Neuronal stem cell (in vitro differentiated cells): Measurements from ENCODE around the gene RTN4RL1.

Experiments
- DNase-seq: peaks from one replicate; pipeline ENCODE4 v3.0.0-alpha.2; 2013; ENCODE audit warnings: low spot score
- H2AFZ ChIP-seq: one replicate; pipeline ENCODE4 v1.6.1; 2013; ENCODE audit warnings: mild to moderate bottlenecking, low read length, inconsistent platforms
- H2AK5ac ChIP-seq: 2 replicates; pipeline ENCODE4 v1.6.1; 2013; ENCODE audit warnings: low read depth, mild to moderate bottlenecking, inconsistent platforms, low read length, moderate library complexity, mixed read lengths
- H2BK120ac ChIP-seq: 2 replicates; pipeline ENCODE4 v1.6.1; 2013; ENCODE audit warnings: low read depth, mild to moderate bottlenecking, inconsistent platforms, low read length, moderate library complexity, mixed read lengths
- H2BK12ac ChIP-seq: one replicate; pipeline ENCODE4 v1.6.1; 2013; ENCODE audit warnings: low read length, inconsistent platforms
- H2BK15ac ChIP-seq: 2 replicates; pipeline ENCODE4 v1.6.1; 2013; ENCODE audit warnings: mild to moderate bottlenecking, low read length, inconsistent platforms, mixed read lengths
- H2BK5ac ChIP-seq: one replicate; pipeline ENCODE4 v1.6.1; 2013; ENCODE audit warnings: inconsistent platforms, mild to moderate bottlenecking, low read length, moderate library complexity
- H3K14ac ChIP-seq: one replicate; pipeline ENCODE4 v1.6.1; 2013; ENCODE audit warnings: low read length, inconsistent platforms
- H3K18ac ChIP-seq: 2 replicates; pipeline ENCODE4 v1.6.1; 2013; ENCODE audit warnings: low read length, inconsistent platforms
- H3K23ac ChIP-seq: 2 replicates; pipeline ENCODE4 v1.6.1; 2013; ENCODE audit warnings: low read depth, mild to moderate bottlenecking, mixed read lengths, low read length, inconsistent platforms; ENCODE audit not compliant: poor library complexity
- H3K27ac ChIP-seq: replicated peaks from 3 replicates; pipeline ENCODE4 v1.5.1; 2013; ENCODE audit warnings: low read length, inconsistent platforms
- H3K27me3 ChIP-seq, 3 experiments: 2 replicates each; pipeline ENCODE4 v1.6.1; 2013; ENCODE audit warnings: low read length in 3 of 3, mild to moderate bottlenecking in 2 of 3, inconsistent platforms in 1 of 3, low read depth in 1 of 3, mixed read lengths in 1 of 3, moderate library complexity in 1 of 3; ENCODE audit not compliant: control insufficient read depth in 3 of 3, insufficient read depth in 3 of 3
- H3K36me3 ChIP-seq, 2 donors: replicated peaks in 1 of 2; 2 replicates each; pipeline ENCODE4 v1.6.1; 2013; ENCODE audit warnings: low read length in 2 of 2; ENCODE audit not compliant: control insufficient read depth in 2 of 2, insufficient read depth in 2 of 2
- H3K4ac ChIP-seq: 2 replicates; pipeline ENCODE4 v1.6.1; 2013; ENCODE audit warnings: inconsistent platforms, mild to moderate bottlenecking, low read length, moderate library complexity
- H3K4me1 ChIP-seq, 2 donors: 1 replicate in 1 of 2; 2 replicates in 1 of 2; pipeline ENCODE4 v1.6.1; 2013; ENCODE audit warnings: low read length in 2 of 2, low read depth in 1 of 2; ENCODE audit not compliant: control insufficient read depth in 2 of 2, insufficient read depth in 1 of 2
- H3K4me2 ChIP-seq: one replicate; pipeline ENCODE4 v1.6.1; 2013; ENCODE audit warnings: mild to moderate bottlenecking, low read length, inconsistent platforms; ENCODE audit not compliant: insufficient read depth, poor library complexity, severe bottlenecking
- H3K4me3 ChIP-seq, 2 donors: 2 replicates each; pipeline ENCODE4 v1.5.1; 2013; ENCODE audit warnings: low read length in 2 of 2, mild to moderate bottlenecking in 2 of 2, inconsistent platforms in 1 of 2, moderate library complexity in 1 of 2
- H3K79me1 ChIP-seq: one replicate; pipeline ENCODE4 v1.6.1; 2013; ENCODE audit warnings: low read depth, mild to moderate bottlenecking, inconsistent platforms, low read length, moderate library complexity
- H3K9ac ChIP-seq: one replicate; pipeline ENCODE4 v1.6.1; 2013; ENCODE audit warnings: mild to moderate bottlenecking, low read depth, low read length, inconsistent platforms; ENCODE audit not compliant: poor library complexity
- H3K9me3 ChIP-seq, 2 donors: replicated peaks in 1 of 2; 2 replicates each; pipeline versions ENCODE3 to v1.6.1; 2013; ENCODE audit warnings: low read length in 2 of 2, mild to moderate bottlenecking in 2 of 2, inconsistent platforms in 1 of 2, low read depth in 1 of 2, mixed read lengths in 1 of 2, moderate library complexity in 1 of 2; ENCODE audit not compliant: control insufficient read depth in 2 of 2, insufficient read depth in 1 of 2
- H4K8ac ChIP-seq: one replicate; pipeline ENCODE4 v1.6.1; 2013; ENCODE audit warnings: low read depth, mild to moderate bottlenecking, inconsistent platforms, low read length, moderate library complexity
- H4K91ac ChIP-seq: one replicate; pipeline ENCODE4 v1.6.1; 2013; ENCODE audit warnings: low read length, low read depth, mild to moderate bottlenecking, inconsistent platforms; ENCODE audit not compliant: poor library complexity
- WGBS, 2 donors: extraction: QIAGEN DNeasy Blood & Tissue Kit; methylation state at CpG; one replicate each; pipeline ENCODE4 v1.1.7; 2013; ENCODE audit warnings: missing lambda C conversion rate in 2 of 2, mixed read lengths in 1 of 2; ENCODE audit not compliant: insufficient read length in 2 of 2, insufficient replicate concordance in 1 of 2; ENCODE audit errors: extremely low coverage in 2 of 2; 5-methylcytosine and 5-hydroxymethylcytosine counted together

RTN4RL1 gene

GRCh38 chr17:2056206-2057174, 31.4 kb upstream of the RTN4RL1 start:
- H3K23ac ChIP-seq: peak overlapping the region; percentile 85
- no peak for DNase-seq
- no peak overlapping the region for H2BK12ac ChIP-seq
- H3K79me1 ChIP-seq: peaks cover 3% of the 10 kb centered on the region
- WGBS, 2 donors: no CpG with 5 or more reads among the region's 85 CpGs
- H3K4me1 ChIP-seq: peaks cover 11 to 13% of the 10 kb centered on the region in 2 donors
- H3K4ac ChIP-seq: peak overlapping the region; percentile 37
- peak overlapping the region; percentile 35 for H2BK5ac ChIP-seq
- H3K9ac ChIP-seq: peak overlapping the region; percentile 84
- H3K27me3 ChIP-seq: peaks cover 2 to 91% (median 70%) of the 10 kb centered on the region in 3 experiments
- H3K27ac ChIP-seq: no peak overlapping the region
- no peak overlapping the region for H2BK120ac ChIP-seq
- H2BK15ac ChIP-seq: no peak overlapping the region
- no peak overlapping the region for H4K8ac ChIP-seq
- no peak overlapping the region for H3K14ac ChIP-seq
- H3K36me3 ChIP-seq: peaks cover 5 to 22% of the 10 kb centered on the region in 2 donors
- H4K91ac ChIP-seq: no peak overlapping the region
- H2AK5ac ChIP-seq: peak overlapping the region; percentile 70
- H3K4me2 ChIP-seq: peak overlapping the region; percentile 49
- H3K18ac ChIP-seq: peak overlapping the region; percentile 87
- H2AFZ ChIP-seq: no peak overlapping the region
- peaks cover 0 to 7% of the 10 kb centered on the region in 2 donors for H3K9me3 ChIP-seq
- no peak overlapping the region for H3K4me3 ChIP-seq

- no CpG with 5 or more reads among the region's 113 CpGs for whole genome bisulfite sequencing, 2 donors
- Histone ChIP-seq H3K18ac (no peak overlapping the region), H3K4ac (no peak overlapping the region), H2BK12ac (no peak overlapping the region), H3K36me3 (peaks cover 0 to 13% of the 10 kb centered on the region in 2 donors), H3K27me3 (peaks cover 4 to 93% (median 75%) of the 10 kb centered on the region in 3 experiments), H2AK5ac (no peak overlapping the region), H3K9ac (peak overlapping the region; percentile 60), H3K4me3 (peak overlapping the region; percentile 27 to 53), H2BK5ac (peak overlapping the region; percentile 35), H2AFZ (peak overlapping the region; percentile 82), H3K4me1 (peaks cover 11 to 13% of the 10 kb centered on the region in 2 donors), H3K14ac (no peak overlapping the region), H3K79me1 (no peaks in the 10 kb centered on the region), H2BK120ac (no peak overlapping the region), H3K23ac (peak overlapping the region; percentile 31), H3K4me2 (peak overlapping the region; percentile 83), H3K27ac (no peak overlapping the region), H2BK15ac (no peak overlapping the region), H3K9me3 (peaks cover 0 to 7% of the 10 kb centered on the region in 2 donors), H4K8ac (no peak overlapping the region), H4K91ac (no peak overlapping the region)
- no peak for DNase-seq
Observed at GRCh38 chr17:2055292-2056205, 30.4 kb upstream of the RTN4RL1 start.

- Histone ChIP-seq H4K91ac (no peak within 1 kb of the TSS), H4K8ac (no peak within 1 kb of the TSS), H3K27ac (no peak within 1 kb of the TSS), H2BK5ac (no peak within 1 kb of the TSS), H3K79me1 (no peaks in the 10 kb centered on the region), H2BK15ac (no peak within 1 kb of the TSS), H3K18ac (peak within 1 kb of the TSS; percentile 53), H2BK12ac (no peak within 1 kb of the TSS), H3K4me2 (peak within 1 kb of the TSS; percentile 83), H3K14ac (no peak within 1 kb of the TSS), H3K4me1 (peaks cover 11 to 13% of the 10 kb centered on the region in 2 donors), H3K9me3 (peaks cover 0 to 7% of the 10 kb centered on the region in 2 donors), H3K36me3 (peaks cover 0 to 6% of the 10 kb centered on the region in 2 donors), H3K9ac (peak within 1 kb of the TSS; percentile 72), H3K4ac (no peak within 1 kb of the TSS), H2BK120ac (no peak within 1 kb of the TSS), H2AK5ac (no peak within 1 kb of the TSS), H3K4me3 (peak within 1 kb of the TSS; percentile 37 to 77), H3K27me3 (peaks cover 4 to 86% (median 69%) of the 10 kb centered on the region in 3 experiments), H3K23ac (peak within 1 kb of the TSS; percentile 39), H2AFZ (peak within 1 kb of the TSS; percentile 82)
- peak; percentile 68 for DNase-seq
- WGBS, 2 donors: no CpG with 5 or more reads among the region's 72 CpGs
Observed at GRCh38 chr17:2054512-2055291, 29.6 kb upstream of the RTN4RL1 start, which contains the start of gene HIC1. Gene HIC1, plus strand, starts transcription at chr17:2055103. Its CDS starts 1,588 bp downstream, at chr17:2056691.
